ENCODE results near the gene LIN52. TPM values are rescaled to one million over a fixed set of nuclear protein-coding genes. Genes with fewer than 3 reads are reported as not detected.

LIN52 gene
- total RNA-seq, 1 donor from 2014 or later, result 5.1 TPM

GRCh38 chr14:74194506-74195274, 109.9 kb downstream of the LIN52 start:
- no peak for DNase-seq (ENCODE audit: low read depth)

- DNase-seq (ENCODE audit: low read depth), result no peak
Observed at GRCh38 chr14:74195623-74196022, 110.9 kb downstream of the LIN52 start.

GRCh38 chr14:74198441-74199234, 113.9 kb downstream of the LIN52 start:
- DNase-seq (ENCODE audit: low read depth), result no peak

GRCh38 chr14:74202113-74202512, 117.4 kb downstream of the LIN52 start:
- no peak for DNase-seq (ENCODE audit: low read depth)

GRCh38 chr14:74203639-74204038, 118.9 kb downstream of the LIN52 start:
- no peak for DNase-seq (ENCODE audit: low read depth)

- DNase-seq (ENCODE audit: low read depth), result no peak
Observed at GRCh38 chr14:74204491-74204890, 119.7 kb downstream of the LIN52 start.

GRCh38 chr14:74205882-74206281, 121.1 kb downstream of the LIN52 start:
- DNase-seq (ENCODE audit: low read depth), result no peak

- no peak for DNase-seq (ENCODE audit: low read depth)
Observed at GRCh38 chr14:74207943-74208342, 123.2 kb downstream of the LIN52 start.

- DNase-seq (ENCODE audit: low read depth), result no peak
Observed at GRCh38 chr14:74208642-74209041, 123.9 kb downstream of the LIN52 start.

- DNase-seq (ENCODE audit: low read depth), result no peak
Observed at GRCh38 chr14:74211945-74212580, 127.3 kb downstream of the LIN52 start.

GRCh38 chr14:74213907-74214803, 129.4 kb downstream of the LIN52 start:
- DNase-seq (ENCODE audit: low read depth), result no peak

- no peak for DNase-seq (ENCODE audit: low read depth)
Observed at GRCh38 chr14:74216671-74217070, 131.9 kb downstream of the LIN52 start.

GRCh38 chr14:74217672-74218448, 133.1 kb downstream of the LIN52 start:
- peak; percentile 25 for DNase-seq (ENCODE audit: low read depth)

- DNase-seq (ENCODE audit: low read depth), result no peak
Observed at GRCh38 chr14:74218462-74218861, 133.7 kb downstream of the LIN52 start.

GRCh38 chr14:74219277-74220205, 134.8 kb downstream of the LIN52 start:
- DNase-seq (ENCODE audit: low read depth), result no peak

GRCh38 chr14:74220991-74221390, 136.2 kb downstream of the LIN52 start:
- DNase-seq (ENCODE audit: low read depth), result no peak

GRCh38 chr14:74221741-74222140, 137.0 kb downstream of the LIN52 start:
- no peak for DNase-seq (ENCODE audit: low read depth)

- DNase-seq (ENCODE audit: low read depth), result no peak
Observed at GRCh38 chr14:74223016-74223415, 138.3 kb downstream of the LIN52 start.

GRCh38 chr14:74231784-74232183, 147.0 kb downstream of the LIN52 start:
- no peak for DNase-seq (ENCODE audit: low read depth)

GRCh38 chr14:74235017-74235416, 150.3 kb downstream of the LIN52 start:
- DNase-seq (ENCODE audit: low read depth), result no peak

All from renal cortical epithelial cell (primary cell).